Sigmoid colon (tissue), 4 donors: ENCODE results near the gene VRK2.

Experiments used
- EP300 ChIP-seq, 4 donors: sonication (generic); formaldehyde crosslinking; IDR thresholded peaks; one replicate each; pipeline ENCODE4 v1.6.1; 2017; ENCODE audit warnings: antibody characterized with exemption in 4 of 4
- POLR2A ChIP-seq, 2 donors: fragments of 450-650 bp; IDR thresholded peaks; one replicate each; pipeline ENCODE4 v1.6.1; 2016; ENCODE audit warnings: antibody characterized with exemption in 2 of 2, mild to moderate bottlenecking in 2 of 2, moderate library complexity in 2 of 2
- POLR2AphosphoS5 ChIP-seq, 4 donors: sonication (generic); formaldehyde crosslinking; IDR thresholded peaks; one replicate each; pipeline ENCODE4 v1.6.1; 2017; ENCODE audit warnings: antibody characterized with exemption in 4 of 4
- TF ChIP-seq, protein P1 (sequence below), 4 experiments: fragments of 450-650 bp in 3 of 4; fragments of 200-600 bp in 1 of 4; IDR thresholded peaks; one replicate each; pipeline ENCODE4 v1.5.1; 2016 to 2019; ENCODE audit warnings: antibody characterized with exemption in 4 of 4, mild to moderate bottlenecking in 3 of 4, moderate library complexity in 2 of 4

DNA sequence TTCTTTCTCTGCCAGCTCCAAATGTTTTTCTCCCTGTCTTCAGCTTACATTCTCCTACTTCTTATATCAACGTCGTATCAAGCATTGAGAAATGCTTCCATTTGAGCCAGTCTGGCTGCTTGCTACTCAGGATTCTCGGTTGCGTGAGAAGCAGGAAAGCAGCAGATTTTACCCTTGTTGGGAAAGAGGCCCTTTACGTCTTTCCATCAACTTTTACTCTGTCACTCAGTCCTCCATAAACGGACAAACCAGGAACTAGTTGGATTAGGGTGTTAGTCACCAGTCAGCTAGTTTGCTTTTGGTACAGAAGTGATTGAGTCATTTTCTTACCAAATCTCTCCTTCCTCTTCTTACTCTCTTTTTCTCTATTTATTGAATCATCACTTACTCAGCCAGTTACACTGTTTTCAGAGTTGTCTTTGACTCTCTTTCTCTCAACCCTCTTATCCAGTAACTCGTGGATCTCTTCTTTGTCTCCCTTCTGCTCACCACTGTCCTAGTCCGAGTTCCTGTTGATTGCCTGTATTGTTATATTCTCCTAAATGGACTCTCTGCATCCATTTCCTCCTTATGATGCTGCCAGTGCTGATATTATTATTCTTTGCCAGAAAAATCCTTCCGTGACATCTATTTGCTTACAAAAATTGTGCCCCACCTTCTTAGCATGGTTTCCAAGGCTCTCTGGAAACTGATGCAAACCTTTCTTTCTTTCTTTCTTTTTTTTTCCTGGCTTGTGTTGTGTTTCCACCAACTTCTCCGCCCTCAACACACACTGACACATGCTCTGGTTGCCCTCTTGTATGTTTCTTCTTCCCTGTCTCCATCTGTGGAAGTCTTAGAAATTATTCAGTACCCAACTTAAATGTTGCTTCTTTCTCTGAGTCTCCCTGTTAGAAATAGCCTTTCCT lies 61.5 kb downstream of the VRK2 start:
- TF ChIP-seq, protein P1, sequence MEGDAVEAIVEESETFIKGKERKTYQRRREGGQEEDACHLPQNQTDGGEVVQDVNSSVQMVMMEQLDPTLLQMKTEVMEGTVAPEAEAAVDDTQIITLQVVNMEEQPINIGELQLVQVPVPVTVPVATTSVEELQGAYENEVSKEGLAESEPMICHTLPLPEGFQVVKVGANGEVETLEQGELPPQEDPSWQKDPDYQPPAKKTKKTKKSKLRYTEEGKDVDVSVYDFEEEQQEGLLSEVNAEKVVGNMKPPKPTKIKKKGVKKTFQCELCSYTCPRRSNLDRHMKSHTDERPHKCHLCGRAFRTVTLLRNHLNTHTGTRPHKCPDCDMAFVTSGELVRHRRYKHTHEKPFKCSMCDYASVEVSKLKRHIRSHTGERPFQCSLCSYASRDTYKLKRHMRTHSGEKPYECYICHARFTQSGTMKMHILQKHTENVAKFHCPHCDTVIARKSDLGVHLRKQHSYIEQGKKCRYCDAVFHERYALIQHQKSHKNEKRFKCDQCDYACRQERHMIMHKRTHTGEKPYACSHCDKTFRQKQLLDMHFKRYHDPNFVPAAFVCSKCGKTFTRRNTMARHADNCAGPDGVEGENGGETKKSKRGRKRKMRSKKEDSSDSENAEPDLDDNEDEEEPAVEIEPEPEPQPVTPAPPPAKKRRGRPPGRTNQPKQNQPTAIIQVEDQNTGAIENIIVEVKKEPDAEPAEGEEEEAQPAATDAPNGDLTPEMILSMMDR (IDR thresholded peaks at IDR 0.05), result no peak
- TF ChIP-seq POLR2A (IDR thresholded peaks at IDR 0.05) (no peak), EP300 (IDR thresholded peaks at IDR 0.05) (no peak), POLR2AphosphoS5 (IDR thresholded peaks at IDR 0.05) (no peak)
